Epithelial cell of prostate (primary cell): ENCODE data around the gene NUCKS1.
A peak's percentile ranks its signal among the peaks of the same experiment; 100 is the strongest.

ENCODE experiments used
- DNase-seq: peaks from one replicate; pipeline ENCODE4 v3.0.0-alpha.2; 2011; ENCODE audit warnings: low read depth, low spot score
- H3K27ac ChIP-seq: fragments of 450-650 bp; 2 replicates; pipeline ENCODE4 v1.5.1; 2017; ENCODE audit warnings: mild to moderate bottlenecking

NUCKS1 gene, protein sequence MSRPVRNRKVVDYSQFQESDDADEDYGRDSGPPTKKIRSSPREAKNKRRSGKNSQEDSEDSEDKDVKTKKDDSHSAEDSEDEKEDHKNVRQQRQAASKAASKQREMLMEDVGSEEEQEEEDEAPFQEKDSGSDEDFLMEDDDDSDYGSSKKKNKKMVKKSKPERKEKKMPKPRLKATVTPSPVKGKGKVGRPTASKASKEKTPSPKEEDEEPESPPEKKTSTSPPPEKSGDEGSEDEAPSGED

DNA sequence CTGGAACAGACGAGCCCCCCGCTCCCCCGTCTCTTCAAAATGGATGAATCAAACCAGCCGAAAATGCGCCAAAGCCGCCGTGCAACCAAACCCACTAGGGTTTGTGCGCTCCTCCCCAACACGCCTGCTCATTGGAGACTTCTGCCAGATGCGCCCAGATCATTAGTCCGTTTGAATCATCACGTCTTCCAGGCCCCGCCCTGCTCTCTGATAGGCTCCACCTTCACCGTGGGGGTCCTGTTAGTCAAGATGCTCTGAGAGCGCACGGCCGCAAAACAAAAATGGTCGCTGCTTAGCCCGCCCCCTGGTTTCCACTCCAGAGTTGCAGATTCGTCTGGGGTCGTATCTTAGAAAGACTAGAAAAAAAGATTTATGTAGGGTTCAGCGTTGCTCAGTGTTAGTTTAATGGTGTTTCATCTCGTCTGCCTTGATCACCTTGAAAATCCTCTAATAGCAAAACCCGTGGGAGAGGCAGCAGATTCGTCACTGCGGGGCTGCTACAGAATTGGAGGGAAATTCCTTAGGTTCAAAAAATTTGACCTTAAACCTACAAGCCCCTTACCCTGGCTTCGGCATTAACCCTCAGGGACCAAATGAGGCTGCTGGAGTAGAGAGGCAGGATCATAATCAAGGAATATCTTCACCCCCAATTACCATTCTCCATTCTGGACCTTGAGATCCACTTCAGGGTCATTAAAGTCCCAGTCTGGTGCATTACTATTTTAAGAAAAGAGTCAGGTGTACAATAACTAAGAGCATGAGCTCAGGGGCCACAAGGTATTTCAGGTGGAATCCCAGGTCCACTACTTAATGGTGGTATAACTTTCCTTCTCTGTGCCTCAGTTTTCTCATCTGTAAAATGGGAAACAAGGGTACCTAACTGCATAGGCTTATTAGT, at the start of gene NUCKS1:
NUCKS1 (minus strand) TSS at position 45 of the 898 bp plus-strand sequence. CDS start 209 bp downstream, outside the sequence.
- H3K27ac ChIP-seq: peak within 1 kb of the TSS; percentile 89
- DNase-seq: peak; percentile 95

DNA sequence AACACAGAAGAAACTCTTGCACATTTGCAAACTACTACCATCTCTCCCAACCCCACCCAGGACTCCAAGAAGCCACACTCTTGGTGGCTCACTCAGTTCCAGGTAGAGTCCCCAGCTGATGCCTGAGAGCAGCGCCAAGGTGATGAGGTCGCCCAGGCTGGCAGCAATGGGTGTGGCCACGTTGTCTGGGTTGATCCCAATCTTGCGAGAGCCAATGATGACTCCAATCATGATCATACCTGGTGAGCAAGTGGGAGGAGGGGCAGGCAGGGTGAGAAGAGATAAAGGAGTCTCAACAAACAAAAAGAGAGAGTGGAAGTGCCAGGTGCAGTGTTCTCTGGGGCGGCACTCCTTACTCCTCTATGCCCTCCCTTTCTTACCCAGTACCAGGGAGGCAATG, 48.6 kb upstream of the NUCKS1 start:
- H3K27ac ChIP-seq: no peak overlapping the region
- peak; percentile 36 for DNase-seq

DNA sequence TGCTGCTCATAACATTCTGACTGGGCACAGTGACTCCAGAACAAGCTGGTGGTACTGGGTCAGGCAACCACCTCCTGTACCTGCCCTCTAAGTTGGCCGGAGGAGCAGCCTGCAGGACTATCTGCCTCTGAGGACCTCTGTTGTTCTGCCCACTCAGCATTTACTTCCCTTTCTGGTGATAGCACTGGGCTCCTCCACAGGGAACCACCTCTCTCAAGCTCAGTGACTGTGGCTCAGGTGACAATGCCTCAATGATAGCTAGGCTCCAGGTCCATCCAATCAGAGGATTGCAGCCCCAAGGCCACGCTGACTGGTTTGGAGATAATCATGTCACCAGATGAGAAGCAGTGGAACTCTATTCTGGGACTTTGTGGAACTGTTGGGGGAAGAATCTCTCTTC, 47.2 kb upstream of the NUCKS1 start:
- H3K27ac ChIP-seq: no peak overlapping the region
- no peak for DNase-seq

DNA sequence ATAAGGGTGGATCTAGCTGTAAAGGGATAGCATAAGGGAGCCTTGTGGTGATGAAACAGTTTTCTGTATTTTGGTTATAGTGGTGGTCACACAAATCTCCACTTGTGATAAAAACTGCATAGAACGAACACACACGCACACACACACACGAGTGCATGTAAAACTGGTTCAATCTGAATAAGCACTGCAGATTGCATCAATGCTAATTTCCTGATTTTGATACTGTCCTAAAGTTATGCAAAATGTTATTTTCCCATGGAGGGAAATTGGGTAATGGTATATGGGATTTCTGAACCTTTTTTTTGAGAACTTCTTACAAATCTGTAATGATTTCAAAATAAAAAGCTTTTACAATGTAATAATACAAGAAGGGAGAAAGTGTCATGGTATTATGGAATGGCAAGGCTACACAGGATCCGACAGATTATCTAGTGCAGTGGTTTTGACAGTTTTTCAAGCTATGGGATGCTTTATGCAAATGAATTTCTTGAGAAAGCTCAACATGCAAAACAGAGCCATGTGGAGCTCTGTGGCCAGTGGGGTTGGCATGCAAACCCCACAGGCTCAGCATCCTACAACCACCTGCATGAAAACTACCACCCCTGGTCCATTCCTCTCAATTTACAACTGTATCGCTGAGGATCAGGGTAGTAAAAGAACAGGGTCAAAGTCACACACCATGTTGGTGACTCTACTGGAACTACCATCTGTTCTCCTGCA, 44.2 kb upstream of the NUCKS1 start:
- DNase-seq: no peak
- H3K27ac ChIP-seq: no peak overlapping the region

DNA sequence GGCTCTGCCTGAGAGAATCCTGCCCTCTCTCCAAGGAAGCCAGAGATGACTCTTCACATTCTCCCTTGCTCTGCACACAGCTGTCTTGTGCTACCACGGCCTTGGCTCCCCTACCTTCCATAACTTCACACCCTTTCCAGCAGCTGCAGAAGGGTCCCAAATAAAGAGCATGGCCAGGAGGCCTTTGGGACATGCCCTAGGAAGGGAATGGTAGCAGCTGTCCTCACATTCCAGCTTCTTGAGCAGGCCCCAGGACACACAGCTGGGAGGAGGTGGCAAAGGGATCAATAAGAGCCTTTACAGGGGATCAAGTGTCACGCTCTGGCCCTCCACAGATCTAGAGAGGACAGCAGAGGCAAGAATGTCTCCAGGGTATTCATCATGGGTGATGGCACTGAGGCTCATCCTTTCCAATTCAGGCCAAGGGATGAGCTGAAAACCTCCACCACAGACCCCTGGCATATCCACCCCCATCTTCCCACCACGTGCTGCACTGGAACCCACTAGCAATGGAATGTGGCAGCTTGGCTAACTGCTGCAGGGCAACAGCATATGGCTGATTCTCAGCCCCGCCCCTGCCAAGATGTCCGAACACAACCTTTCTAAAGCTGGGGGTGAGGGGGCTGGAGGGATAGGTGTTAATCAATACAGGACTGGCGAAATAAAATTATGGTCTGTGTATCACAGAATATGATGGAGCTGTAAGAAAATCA, 43.1 kb upstream of the NUCKS1 start:
- no peak overlapping the region for H3K27ac ChIP-seq
- no peak for DNase-seq

DNA sequence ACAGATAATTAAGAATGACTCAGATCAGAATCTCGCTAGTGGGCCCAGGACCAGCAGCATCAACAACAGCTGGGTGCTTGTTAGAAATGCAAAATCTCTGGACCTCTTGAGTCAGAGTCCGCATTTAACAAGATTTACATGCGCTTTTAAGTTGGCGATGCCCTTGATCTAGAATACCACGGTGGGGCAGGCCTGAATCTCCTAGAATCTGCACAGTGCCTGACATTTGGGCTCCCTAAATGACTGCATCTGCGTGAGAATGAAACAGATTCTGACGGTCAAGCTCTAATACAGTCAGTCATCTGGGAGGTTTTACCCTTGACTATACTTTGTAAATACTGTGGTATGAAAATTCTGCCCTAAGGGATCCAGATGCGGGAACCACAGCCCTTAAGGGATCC, 42.5 kb upstream of the NUCKS1 start:
- no peak overlapping the region for H3K27ac ChIP-seq
- DNase-seq: no peak

DNA sequence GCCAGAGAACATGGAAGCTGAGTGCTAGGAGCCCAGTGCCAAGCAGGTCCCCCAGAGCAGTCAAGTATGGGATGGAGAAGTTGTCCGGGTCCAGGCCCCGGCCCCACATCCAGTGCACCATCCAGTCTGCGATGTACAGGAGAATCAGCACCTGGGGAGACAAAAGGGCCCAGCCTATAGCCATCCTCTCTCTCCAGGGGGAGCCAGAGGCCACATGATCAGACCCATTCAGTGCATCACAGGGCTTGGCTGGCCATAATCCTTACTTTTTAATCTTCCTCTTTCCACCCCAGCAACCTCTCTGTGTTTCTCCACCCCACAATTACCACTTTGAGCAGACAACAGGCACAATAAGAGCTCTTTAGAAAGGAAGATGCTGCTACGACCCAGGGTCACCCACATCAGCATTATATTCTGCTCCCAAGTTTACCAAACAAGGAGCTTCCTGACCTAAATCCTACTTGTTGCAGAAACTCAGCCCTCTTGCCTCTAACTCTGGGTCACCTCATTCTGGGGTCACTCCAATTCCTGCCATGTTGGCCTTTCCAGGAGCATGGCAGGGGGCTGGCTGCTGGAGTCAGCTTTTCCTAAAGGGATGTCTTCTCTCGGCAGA, 41.7 kb upstream of the NUCKS1 start:
- DNase-seq: no peak

DNA sequence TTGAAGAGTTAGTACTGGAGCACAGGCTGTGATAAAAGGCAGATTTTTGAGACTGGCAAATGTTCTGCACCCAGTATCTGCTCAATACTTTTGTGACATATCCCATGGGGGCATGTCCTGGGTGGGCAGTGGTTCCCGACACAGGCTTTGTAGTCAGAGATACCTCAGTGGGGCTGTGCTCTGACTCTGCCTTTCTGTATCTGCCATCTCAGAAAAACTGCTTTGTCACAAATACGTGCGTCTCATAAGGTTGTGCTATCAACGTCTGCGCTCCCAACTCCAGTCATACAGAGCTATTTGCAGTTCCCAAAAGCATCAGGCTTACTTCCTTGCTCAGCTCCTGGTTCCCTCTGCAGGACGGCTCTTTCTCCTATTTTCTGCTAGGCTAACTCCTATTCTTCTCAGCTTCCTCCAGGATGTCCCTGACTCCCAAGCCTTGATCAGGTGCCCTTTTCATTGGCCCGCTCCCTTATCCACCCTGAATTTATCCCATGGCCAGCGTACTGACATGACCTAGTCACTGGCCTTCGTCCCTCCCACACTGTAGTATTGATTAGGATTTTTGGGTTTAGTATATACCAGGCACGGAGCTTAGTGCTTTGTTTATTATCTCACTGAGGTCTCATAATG, 37.4 kb upstream of the NUCKS1 start:
- no peak for DNase-seq
- H3K27ac ChIP-seq: no peak overlapping the region

More for the DNA sequence above, 41.7 kb upstream of the NUCKS1 start:
- no peak overlapping the region for H3K27ac ChIP-seq

DNA sequence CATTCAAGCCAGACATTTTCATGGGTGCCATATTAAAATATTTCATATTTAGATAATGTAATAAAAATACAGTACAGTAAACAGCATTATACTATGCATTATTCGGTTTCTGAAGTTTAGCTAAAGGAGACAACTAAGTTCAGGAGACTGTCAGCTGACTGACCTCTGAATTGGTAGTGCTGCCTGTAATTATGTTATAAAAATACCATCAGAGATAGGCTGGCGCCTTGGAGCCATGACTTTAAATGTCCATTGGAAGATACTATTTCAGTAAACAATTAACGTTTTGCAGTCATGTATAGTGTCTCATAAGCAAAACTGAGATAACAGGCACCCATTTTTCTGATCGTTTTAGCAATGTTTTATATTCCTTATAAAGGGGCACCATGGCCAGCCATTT, 36.6 kb upstream of the NUCKS1 start:
- DNase-seq: no peak
- no peak overlapping the region for H3K27ac ChIP-seq

DNA sequence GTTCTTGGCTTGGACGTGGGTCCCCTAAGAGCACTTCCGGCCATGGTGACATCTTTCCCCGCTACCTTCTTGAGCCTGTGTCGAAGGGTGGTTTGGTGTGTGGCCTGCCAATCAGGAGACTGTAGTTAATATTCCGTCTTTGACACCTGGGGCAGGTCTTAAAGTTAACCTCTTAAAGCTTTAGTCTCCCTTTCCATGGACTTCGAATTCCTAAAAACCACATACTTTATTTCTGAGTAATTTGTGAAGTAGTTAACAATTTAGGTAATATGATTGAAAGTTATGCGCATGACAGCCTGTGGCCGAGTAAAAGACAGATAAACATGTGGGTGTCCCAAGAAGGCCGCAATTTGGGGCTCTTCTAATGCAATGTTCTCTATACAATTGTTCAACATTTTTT, 35.5 kb upstream of the NUCKS1 start:
- H3K27ac ChIP-seq: no peak overlapping the region
- DNase-seq: no peak

DNA sequence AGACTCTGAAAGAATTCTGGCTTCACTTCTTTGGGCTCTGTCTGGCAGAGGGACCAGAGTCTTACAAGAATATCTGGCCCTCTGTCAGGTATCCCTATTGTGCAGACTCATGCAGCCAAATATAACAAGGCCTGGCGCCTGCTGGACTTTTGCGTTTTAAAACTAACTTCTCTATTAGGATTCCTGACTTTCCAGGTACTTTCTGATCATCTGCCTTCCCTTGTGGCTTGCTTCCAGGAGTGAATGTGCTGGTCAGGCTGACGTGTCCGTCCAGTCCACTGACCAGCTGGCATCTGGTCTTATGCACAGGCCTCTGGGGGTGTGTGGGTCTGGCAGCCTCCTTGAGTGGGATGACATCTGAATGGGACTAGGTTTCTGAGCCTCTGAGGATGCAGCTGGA, 33.9 kb upstream of the NUCKS1 start:
- no peak overlapping the region for H3K27ac ChIP-seq
- DNase-seq: no peak

DNA sequence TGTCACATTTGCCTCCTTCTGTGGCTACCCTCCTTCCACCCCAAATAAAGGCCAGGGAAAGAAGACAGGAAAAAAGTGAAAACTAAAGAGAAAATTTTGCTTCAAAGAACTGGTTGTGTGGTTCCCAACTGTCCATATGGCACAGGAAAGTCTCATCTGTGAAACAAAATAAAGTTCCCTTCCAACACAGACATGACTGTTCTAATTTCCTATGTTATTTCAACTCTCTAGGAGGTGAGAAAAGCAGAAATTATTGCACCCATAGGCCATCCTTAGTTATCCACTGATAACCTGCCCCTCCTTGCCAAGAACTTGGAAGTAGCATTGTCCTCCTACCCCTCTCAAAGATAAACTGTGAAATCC, 33.4 kb upstream of the NUCKS1 start:
- DNase-seq: no peak
- H3K27ac ChIP-seq: no peak overlapping the region

DNA sequence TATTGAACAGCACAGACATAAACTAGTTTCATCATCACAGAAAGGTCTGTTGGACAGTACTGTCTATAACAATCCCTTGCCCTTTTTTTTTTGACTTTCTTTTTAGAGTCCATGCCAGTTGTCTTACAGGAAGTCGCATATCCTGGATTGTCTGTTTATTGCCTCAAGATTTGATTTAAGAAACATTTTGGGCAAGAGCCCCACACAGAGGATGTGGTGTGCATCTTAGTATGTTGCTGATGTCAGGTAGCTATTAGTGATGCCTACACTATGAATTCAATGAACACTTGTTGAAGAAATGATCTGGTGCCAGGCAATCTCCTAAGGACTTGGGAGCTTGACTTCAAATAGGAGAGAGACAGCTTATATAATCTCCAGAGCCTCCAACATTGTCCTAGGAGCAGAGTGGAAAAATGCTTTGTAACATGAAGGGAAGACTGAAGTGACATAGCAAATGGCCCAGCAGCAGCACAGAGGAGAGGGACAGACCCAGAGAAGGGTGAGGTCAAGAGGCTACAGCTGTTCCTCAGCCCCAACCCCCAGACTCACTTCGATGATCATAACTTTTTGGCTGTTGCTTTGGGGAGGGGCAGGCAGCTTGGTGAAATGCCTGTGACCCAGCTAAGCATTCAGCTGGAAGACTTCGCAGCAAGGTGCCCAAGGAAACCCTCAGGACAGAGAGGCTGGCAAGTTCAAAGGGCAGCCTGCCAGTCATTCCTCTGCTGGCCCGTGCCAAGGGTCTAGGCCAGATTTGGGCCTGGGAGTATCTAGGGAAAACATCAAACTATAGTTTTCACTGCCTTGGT, 32.8 kb upstream of the NUCKS1 start:
- no peak for DNase-seq
- H3K27ac ChIP-seq: no peak overlapping the region

DNA sequence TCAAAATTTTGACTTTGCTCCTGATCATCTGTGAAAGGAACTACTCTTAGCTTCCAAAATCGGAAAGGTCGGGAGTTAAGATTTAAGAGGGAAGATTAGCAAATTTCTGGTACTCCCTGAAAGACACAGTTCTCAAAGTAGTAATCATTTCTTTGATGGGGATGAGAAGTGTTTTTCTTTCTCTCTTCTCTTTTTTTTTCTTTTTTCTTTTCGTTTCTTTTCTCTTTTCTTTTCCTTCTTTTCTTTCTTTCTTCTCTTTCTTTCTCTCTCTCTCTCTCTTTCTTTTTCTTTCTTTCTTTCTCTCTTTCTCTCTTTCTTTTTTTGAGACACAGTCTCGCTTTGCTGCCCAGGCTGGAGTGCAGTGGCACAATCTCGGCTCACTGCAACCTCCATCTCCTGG, 30.4 kb upstream of the NUCKS1 start:
- H3K27ac ChIP-seq: no peak overlapping the region
- no peak for DNase-seq

DNA sequence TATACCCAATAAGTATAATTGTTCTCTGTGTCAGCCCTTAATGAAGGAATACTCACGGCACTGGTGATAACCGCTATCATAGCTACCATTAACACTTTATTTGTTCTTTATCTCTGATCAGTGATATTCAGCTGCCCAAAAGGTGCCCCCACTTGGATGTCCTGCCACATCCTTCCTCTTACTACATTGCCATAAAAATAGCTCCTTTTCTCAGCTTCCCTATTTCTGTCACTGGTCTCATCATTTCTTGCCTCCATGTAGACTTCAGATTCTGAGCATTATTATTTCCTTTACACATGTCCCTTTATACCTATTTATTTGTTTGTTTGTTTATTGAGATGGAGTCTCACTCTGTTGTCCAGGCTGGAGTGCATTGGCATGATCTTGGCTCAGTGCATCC, 28.0 kb upstream of the NUCKS1 start:
- no peak for DNase-seq
- H3K27ac ChIP-seq: no peak overlapping the region

DNA sequence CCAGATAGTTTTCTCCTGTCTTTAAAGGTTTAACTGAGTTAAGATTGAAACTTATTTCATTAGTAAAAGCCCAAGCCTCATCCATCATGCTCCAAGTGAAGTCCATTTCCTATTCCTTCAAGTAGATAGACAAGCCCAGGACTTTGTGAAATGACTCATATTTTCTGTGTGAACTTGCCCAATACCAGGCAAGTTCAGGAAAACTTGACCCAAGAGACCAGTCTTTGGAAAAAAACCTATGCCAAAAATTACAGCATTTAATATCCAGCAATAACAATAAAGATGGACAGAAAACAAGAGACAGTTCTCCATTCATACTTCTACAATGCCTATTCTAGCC, 25.7 kb upstream of the NUCKS1 start:
- DNase-seq: no peak
- H3K27ac ChIP-seq: peak overlapping the region; percentile 47

DNA sequence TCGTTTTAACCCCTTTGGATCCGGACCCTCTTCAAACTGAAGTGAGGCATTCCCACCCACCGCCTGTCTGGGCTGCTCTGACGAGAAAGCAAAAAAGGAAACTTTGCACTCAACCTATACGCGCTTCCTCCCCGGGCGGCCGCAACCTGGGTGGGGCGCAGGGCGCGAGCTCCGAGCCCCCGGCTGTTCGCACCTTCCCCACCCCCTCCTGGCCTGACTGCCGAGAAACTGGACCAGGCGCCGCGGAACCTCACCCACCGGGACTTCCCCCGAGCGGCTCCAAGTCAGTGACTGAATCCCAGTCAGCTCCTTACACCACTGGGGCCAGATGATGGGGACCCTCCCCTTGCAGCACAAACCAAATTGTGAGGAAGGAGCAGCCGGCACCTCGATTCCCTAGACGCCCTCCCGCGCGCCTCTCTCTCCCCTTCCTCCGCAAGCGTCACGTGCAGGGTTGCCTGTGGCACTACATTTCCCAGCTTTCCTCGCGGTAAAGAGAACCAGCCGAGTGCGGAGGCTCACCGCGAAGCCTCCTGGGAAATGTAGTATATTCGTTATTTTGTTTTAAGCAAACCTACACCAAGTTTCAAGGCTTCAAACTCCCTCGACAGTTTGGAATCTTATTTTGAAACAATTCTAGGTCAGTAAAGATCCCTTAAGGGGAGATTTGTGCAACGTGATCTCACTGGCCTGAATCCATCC, 25.2 kb upstream of the NUCKS1 start, which contains the start of gene RAB29:
RAB29 (minus strand) TSS at position 468 of the 702 bp plus-strand sequence. CDS start 526 bp downstream, outside the sequence.
- peak within 1 kb of the TSS; percentile 47 for H3K27ac ChIP-seq
- no peak for DNase-seq
